ENCODE results near the gene FAM229B. TPM values are rescaled to one million over a fixed set of nuclear protein-coding genes. Genes with fewer than 3 reads are reported as not detected.

The FAM229B gene
- total RNA-seq, 1 donor from 2014 or later = 10.8 TPM

DNA sequence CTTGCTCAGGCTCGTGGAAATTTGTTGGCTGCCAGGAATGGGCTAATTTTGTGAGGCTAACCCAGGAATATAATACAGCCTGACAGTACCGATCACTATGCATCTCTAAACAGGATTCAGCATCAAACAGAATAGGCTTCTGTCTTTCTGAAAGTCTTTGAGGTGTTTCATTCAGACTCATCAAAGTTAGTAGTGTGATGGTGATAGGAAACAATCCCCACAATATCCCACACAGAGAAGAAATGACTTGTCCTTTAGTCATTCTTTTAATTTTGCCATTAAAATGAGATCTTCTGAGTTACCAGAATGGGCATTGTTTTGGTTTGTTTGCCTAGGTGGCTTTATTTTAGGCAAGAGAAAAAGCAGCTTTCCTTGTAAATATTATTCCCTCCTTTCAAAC is 54.3 kb downstream of the FAM229B start:
- no peak for DNase-seq (ENCODE audit: low spot score)

DNA sequence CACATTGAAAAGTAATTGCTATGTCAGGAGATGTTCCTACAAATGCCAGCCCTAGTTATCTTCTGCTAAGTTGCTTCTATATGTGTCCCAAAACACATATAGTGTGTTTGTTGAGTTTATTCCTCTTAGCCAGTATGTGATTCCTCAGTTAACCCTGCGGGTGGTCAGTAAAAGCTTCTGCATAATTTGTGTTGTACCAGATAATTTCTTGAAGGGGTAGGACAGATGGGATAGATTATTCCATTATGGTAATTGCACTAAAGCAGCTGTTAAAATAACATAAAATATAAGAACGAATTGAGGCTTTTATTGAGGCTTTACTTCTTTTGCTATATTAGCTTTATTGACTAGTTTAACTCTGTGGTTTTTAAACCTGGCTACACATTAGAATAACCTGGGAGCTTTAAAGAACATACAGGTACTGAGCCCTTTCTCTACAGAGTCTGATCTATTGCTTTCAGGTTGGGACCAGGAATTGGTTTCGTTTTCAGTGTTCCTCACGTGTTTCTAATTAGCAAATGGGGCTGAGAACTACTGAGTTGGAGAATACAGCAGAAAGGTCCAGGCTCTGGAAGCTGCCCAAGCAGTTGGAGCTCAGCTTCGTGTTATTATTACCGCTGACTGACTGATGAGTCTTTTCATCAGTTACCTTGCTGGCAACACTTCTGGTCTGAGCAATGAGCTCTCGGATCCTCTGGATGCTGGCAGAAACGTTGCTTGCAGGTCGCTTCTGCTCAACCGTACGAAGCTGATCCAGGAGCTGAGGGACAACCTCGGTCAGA is 56.9 kb downstream of the FAM229B start:
- DNase-seq (ENCODE audit: low spot score) = no peak

DNA sequence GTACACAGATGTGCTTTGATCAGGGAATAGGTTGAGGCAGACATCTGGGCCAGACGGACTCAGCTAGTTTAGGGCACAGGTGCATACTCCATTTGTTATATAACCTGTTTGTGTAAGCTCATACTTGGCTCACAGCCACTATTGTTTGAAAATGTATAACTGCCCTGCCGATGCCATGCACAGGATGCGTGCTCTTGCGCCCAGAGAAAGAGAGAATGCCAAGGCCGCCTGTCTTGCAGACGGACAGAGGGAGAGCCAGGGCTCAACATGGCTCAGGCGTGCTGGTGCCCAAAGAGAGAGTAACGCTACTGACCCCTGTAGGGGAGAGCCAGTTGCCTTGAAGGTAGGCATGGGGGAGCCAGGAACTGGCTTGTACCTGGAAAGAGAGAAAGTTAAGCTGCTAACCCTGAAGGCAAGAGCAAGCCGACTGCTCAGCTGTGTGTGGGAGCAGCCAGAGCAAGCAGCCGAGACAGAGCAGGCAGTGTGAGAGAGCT is 57.7 kb downstream of the FAM229B start:
- DNase-seq (ENCODE audit: low spot score) = no peak

DNA sequence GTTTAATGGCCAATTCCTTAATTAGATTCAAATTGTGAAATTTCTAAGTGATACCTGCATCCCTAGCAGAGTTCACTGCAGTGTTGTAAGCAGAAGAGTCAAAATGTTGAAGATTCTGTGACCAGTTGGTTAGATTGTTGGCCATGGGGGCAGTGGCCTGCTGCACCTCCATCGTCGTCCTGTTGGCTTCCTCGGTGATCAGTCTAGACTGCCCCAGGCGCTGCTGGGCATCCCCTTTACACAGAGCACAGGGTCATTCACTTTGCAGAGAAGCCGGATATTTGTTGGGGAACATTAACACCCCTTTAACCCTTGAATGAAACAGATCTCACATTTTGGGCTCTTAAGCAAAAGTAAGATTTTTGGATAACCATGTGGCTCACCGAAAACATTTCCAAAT is 60.7 kb downstream of the FAM229B start:
- no peak for DNase-seq (ENCODE audit: low spot score)

DNA sequence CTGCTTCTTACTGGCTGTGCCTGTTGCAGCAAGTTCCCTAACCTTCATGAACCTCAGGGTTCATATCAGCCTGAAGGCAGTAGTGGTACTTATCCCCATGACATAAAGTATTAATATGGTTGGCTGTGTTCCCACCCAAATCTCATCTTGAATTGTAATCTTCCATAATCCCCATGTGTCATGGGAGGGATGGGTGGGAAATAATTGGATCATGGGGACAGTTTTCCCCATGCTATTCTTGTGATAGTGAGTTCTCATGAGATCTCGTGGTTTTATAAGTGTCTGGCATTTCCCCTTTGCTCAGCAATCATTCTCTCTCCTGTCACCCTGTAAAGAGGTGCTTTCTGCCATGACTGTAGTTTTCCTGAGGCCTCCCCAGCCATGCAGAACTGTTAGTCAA is 61.8 kb downstream of the FAM229B start:
- DNase-seq (ENCODE audit: low spot score) = no peak

DNA sequence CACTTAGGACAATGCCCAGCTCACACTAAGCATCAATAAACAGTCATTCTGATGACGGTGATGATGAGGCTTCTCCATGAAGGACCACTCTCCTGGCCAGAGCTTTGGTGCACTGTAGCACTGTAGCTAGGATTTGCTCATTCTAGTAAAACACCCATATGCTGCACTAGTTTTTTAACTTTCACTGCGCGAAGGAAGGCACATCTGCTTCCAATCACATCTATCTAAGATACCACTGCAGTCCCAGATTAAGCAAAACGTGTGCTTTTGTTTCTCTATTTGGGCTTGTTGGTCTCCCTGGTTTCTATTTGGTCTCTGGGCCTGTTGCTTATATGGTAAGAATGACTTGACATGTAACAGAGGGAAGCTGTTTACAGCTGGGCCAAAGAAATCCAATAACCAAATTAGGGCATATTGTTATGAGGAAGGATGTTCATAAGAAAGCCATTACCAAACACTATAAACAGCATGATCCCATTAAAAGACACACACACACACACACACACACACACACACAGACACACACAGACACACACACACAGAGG is 62.4 kb downstream of the FAM229B start:
- DNase-seq (ENCODE audit: low spot score) = no peak

DNA sequence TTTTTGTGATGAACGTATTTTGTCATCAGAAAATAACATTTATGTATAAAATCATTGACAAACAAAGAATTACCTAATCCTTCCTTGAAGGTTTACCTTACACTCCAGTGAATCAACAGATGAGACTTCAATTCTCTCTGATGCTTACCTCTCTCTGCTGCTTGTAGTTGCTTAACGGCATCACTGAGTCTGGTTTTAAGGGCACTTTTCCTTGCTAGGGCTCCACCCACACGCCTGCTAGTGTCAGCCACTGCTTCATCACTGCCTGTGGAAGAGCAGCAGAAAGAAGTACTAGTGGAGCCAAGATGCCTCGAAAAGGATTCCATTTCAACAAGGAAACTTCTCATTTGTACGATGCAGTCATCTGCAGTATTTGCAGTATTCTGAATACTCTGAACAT is 63.0 kb downstream of the FAM229B start:
- DNase-seq (ENCODE audit: low spot score) = no peak

Other genes starting within 250 kb of the FAM229B start
- 183 TPM for gene FYN, start 214.1 kb upstream of the FAM229B start, total RNA-seq
- not detected for gene CCN6, start 33.5 kb upstream of the FAM229B start, total RNA-seq
- 16.9 TPM for gene TUBE1, start 109 bp upstream of the FAM229B start, total RNA-seq
- gene LAMA4, start 167.0 kb downstream of the FAM229B start, total RNA-seq = 418 TPM

Data from mesenteric fat pad (tissue), 1 donor.